ENCODE measurements around the gene MED13.
"Not testable (repeated sequence)": the region's sequence is repeated elsewhere in the genome, so short reads cannot be mapped to it uniquely, and the experiment has no call there.

The MED13 gene

GRCh38 chr17:62086737-62087136, 21.7 kb upstream of the MED13 start:
- no peak for DNase-seq (ENCODE audit: low spot score)

- DNase-seq (ENCODE audit: low spot score) = no peak
These were observed 20.7 kb upstream of the MED13 start for GRCh38 chr17:62085511-62086408.

- no peak for DNase-seq (ENCODE audit: low spot score)
These were observed 19.5 kb upstream of the MED13 start for GRCh38 chr17:62084585-62084984.

- DNase-seq (ENCODE audit: low spot score) = no peak
These were observed 18.6 kb upstream of the MED13 start for GRCh38 chr17:62083651-62084050.

- DNase-seq (ENCODE audit: low spot score) = no peak
These were observed 15.6 kb upstream of the MED13 start for GRCh38 chr17:62080647-62081046.

- no peak for DNase-seq (ENCODE audit: low spot score)
These were observed 12.9 kb upstream of the MED13 start for GRCh38 chr17:62078009-62078408.

GRCh38 chr17:62076864-62077788, 12.0 kb upstream of the MED13 start:
- no peak for DNase-seq (ENCODE audit: low spot score)

GRCh38 chr17:62075308-62075815, 10.3 kb upstream of the MED13 start:
- DNase-seq (ENCODE audit: low spot score) = no peak

GRCh38 chr17:62073993-62074392, 8.9 kb upstream of the MED13 start:
- no peak for DNase-seq (ENCODE audit: low spot score)

GRCh38 chr17:62072855-62073254, 7.8 kb upstream of the MED13 start:
- DNase-seq (ENCODE audit: low spot score) = not testable (repeated sequence)

GRCh38 chr17:62070900-62071299, 5.8 kb upstream of the MED13 start:
- no peak for DNase-seq (ENCODE audit: low spot score)

GRCh38 chr17:62067165-62068145, 2.4 kb upstream of the MED13 start:
- no peak for DNase-seq (ENCODE audit: low spot score)

GRCh38 chr17:62065611-62066468, 762 bp upstream of the MED13 start:
- peak; percentile 99 for DNase-seq (ENCODE audit: low spot score)

- peak; percentile 87 for DNase-seq (ENCODE audit: low spot score)
These were observed 868 bp downstream of the MED13 start for GRCh38 chr17:62064029-62064790.

GRCh38 chr17:62062944-62063343, 2.1 kb downstream of the MED13 start:
- no peak for DNase-seq (ENCODE audit: low spot score)

GRCh38 chr17:62062302-62062701, 2.8 kb downstream of the MED13 start:
- DNase-seq (ENCODE audit: low spot score) = no peak

- no peak for DNase-seq (ENCODE audit: low spot score)
These were observed 5.7 kb downstream of the MED13 start for GRCh38 chr17:62059414-62059813.

- no peak for DNase-seq (ENCODE audit: low spot score)
These were observed 6.5 kb downstream of the MED13 start for GRCh38 chr17:62058611-62059010.

- no peak for DNase-seq (ENCODE audit: low spot score)
These were observed 7.4 kb downstream of the MED13 start for GRCh38 chr17:62057696-62058095.
